ENCODE data around the gene RPS15. TPM values are rescaled to one million over a fixed set of nuclear protein-coding genes. Genes with fewer than 3 reads are reported as not detected.

Gene RPS15
- total and polyA plus RNA-seq, 9 of the 15 experiments (the other 6 are each of a cell fraction or from before 2014, with no cell fraction given), result 605 to 2,791 (median 957) TPM

DNA sequence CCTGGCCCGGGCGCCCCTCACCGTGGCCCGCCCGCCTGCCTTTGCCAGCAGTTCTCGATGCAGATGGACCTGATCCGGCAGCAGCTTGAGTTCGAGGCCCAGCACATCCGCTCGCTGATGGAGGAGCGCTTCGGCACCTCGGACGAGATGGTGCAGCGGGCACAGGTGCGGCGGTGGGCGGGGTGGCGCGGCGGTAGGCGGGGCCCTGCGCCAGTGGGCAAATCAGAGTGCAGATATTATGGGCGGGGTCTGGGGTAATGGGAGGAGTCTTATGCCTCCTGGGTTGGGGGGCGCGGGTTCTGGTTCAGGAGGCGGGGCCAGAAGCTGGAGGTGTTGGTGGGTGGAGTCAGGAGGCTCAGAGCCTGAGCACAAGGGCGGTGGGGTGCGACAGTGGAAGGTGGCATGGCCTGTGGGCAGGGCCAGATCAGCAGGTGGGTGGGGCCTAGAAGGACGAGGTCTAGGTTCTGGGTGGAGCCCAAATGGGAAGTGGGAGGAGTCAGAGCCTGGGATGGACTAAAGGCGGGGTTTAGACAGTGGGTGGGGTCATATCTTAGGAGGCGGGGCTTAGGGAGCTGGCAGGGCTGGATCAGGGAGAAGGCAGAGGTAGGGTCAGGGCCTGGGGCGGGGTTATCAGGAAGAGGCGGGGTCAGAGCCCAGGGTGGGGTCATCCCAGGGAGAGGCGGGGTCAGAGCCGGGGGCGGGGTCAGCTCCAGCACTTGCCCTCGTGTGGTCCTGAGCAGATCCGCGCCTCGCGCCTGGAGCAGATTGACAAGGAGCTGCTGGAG, 17.3 kb downstream of the RPS15 start (continued):
- TF ChIP-seq, protein P1, sequence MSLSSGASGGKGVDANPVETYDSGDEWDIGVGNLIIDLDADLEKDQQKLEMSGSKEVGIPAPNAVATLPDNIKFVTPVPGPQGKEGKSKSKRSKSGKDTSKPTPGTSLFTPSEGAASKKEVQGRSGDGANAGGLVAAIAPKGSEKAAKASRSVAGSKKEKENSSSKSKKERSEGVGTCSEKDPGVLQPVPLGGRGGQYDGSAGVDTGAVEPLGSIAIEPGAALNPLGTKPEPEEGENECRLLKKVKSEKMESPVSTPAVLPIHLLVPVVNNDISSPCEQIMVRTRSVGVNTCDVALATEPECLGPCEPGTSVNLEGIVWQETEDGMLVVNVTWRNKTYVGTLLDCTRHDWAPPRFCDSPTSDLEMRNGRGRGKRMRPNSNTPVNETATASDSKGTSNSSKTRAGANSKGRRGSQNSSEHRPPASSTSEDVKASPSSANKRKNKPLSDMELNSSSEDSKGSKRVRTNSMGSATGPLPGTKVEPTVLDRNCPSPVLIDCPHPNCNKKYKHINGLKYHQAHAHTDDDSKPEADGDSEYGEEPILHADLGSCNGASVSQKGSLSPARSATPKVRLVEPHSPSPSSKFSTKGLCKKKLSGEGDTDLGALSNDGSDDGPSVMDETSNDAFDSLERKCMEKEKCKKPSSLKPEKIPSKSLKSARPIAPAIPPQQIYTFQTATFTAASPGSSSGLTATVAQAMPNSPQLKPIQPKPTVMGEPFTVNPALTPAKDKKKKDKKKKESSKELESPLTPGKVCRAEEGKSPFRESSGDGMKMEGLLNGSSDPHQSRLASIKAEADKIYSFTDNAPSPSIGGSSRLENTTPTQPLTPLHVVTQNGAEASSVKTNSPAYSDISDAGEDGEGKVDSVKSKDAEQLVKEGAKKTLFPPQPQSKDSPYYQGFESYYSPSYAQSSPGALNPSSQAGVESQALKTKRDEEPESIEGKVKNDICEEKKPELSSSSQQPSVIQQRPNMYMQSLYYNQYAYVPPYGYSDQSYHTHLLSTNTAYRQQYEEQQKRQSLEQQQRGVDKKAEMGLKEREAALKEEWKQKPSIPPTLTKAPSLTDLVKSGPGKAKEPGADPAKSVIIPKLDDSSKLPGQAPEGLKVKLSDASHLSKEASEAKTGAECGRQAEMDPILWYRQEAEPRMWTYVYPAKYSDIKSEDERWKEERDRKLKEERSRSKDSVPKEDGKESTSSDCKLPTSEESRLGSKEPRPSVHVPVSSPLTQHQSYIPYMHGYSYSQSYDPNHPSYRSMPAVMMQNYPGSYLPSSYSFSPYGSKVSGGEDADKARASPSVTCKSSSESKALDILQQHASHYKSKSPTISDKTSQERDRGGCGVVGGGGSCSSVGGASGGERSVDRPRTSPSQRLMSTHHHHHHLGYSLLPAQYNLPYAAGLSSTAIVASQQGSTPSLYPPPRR (CRISPR knock-in tag; IDR thresholded peaks at IDR 0.05; ENCODE audit: borderline replicate concordance), result no peak
- TF ChIP-seq MTA3 (IDR thresholded peaks at IDR 0.05; ENCODE audit: borderline replicate concordance) (no peak), GABPB1 (CRISPR knock-in tag; IDR thresholded peaks at IDR 0.05) (peak; percentile 45; the same call in 1 of the 2 replicates), IFI16 (CRISPR knock-in tag; IDR thresholded peaks at IDR 0.05) (no peak), SMAD1 (IDR thresholded peaks at IDR 0.05; ENCODE audit: low read depth, low read length, partially characterized antibody) (no peak), ILK (tag; IDR thresholded peaks at IDR 0.05; ENCODE audit: borderline replicate concordance, low read depth) (no peak), ZNF717 (CRISPR knock-in tag; IDR thresholded peaks at IDR 0.05) (no peak)
- TF ChIP-seq, protein P2, sequence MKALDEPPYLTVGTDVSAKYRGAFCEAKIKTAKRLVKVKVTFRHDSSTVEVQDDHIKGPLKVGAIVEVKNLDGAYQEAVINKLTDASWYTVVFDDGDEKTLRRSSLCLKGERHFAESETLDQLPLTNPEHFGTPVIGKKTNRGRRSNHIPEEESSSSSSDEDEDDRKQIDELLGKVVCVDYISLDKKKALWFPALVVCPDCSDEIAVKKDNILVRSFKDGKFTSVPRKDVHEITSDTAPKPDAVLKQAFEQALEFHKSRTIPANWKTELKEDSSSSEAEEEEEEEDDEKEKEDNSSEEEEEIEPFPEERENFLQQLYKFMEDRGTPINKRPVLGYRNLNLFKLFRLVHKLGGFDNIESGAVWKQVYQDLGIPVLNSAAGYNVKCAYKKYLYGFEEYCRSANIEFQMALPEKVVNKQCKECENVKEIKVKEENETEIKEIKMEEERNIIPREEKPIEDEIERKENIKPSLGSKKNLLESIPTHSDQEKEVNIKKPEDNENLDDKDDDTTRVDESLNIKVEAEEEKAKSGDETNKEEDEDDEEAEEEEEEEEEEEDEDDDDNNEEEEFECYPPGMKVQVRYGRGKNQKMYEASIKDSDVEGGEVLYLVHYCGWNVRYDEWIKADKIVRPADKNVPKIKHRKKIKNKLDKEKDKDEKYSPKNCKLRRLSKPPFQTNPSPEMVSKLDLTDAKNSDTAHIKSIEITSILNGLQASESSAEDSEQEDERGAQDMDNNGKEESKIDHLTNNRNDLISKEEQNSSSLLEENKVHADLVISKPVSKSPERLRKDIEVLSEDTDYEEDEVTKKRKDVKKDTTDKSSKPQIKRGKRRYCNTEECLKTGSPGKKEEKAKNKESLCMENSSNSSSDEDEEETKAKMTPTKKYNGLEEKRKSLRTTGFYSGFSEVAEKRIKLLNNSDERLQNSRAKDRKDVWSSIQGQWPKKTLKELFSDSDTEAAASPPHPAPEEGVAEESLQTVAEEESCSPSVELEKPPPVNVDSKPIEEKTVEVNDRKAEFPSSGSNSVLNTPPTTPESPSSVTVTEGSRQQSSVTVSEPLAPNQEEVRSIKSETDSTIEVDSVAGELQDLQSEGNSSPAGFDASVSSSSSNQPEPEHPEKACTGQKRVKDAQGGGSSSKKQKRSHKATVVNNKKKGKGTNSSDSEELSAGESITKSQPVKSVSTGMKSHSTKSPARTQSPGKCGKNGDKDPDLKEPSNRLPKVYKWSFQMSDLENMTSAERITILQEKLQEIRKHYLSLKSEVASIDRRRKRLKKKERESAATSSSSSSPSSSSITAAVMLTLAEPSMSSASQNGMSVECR (CRISPR knock-in tag; IDR thresholded peaks at IDR 0.05), result no peak
- TF ChIP-seq, protein P3, sequence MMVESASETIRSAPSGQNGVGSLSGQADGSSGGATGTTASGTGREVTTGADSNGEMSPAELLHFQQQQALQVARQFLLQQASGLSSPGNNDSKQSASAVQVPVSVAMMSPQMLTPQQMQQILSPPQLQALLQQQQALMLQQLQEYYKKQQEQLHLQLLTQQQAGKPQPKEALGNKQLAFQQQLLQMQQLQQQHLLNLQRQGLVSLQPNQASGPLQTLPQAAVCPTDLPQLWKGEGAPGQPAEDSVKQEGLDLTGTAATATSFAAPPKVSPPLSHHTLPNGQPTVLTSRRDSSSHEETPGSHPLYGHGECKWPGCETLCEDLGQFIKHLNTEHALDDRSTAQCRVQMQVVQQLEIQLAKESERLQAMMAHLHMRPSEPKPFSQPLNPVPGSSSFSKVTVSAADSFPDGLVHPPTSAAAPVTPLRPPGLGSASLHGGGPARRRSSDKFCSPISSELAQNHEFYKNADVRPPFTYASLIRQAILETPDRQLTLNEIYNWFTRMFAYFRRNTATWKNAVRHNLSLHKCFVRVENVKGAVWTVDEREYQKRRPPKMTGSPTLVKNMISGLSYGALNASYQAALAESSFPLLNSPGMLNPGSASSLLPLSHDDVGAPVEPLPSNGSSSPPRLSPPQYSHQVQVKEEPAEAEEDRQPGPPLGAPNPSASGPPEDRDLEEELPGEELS (CRISPR knock-in tag; IDR thresholded peaks at IDR 0.05; ENCODE audit: borderline replicate concordance), result 0 out of 2 replicates have a peak, but pooled peaks have one; percentile 12
- TF ChIP-seq, protein P4, sequence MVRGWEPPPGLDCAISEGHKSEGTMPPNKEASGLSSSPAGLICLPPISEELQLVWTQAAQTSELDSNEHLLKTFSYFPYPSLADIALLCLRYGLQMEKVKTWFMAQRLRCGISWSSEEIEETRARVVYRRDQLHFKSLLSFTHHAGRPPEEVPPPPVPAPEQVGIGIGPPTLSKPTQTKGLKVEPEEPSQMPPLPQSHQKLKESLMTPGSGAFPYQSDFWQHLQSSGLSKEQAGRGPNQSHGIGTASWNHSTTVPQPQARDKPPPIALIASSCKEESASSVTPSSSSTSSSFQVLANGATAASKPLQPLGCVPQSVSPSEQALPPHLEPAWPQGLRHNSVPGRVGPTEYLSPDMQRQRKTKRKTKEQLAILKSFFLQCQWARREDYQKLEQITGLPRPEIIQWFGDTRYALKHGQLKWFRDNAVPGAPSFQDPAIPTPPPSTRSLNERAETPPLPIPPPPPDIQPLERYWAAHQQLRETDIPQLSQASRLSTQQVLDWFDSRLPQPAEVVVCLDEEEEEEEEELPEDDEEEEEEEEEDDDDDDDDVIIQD (CRISPR knock-in tag; IDR thresholded peaks at IDR 0.05), result no peak
- TF ChIP-seq, protein P5, sequence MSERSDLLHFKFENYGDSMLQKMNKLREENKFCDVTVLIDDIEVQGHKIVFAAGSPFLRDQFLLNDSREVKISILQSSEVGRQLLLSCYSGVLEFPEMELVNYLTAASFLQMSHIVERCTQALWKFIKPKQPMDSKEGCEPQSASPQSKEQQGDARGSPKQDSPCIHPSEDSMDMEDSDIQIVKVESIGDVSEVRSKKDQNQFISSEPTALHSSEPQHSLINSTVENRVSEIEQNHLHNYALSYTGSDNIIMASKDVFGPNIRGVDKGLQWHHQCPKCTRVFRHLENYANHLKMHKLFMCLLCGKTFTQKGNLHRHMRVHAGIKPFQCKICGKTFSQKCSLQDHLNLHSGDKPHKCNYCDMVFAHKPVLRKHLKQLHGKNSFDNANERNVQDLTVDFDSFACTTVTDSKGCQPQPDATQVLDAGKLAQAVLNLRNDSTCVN (CRISPR knock-in tag; IDR thresholded peaks at IDR 0.05), result peak; percentile 68; the same call in 1 of the 2 replicates

All from K562 (cell line).